HEK293T (cell line): ENCODE measurements around the gene FGF21.

Experiments used
- ARNT ChIP-seq: fragments of 450-650 bp; IDR thresholded peaks from 2 replicates; pipeline ENCODE4 v1.6.1; 2017; ENCODE audit warnings: mild to moderate bottlenecking
- FOXK2 ChIP-seq: fragments of 450-650 bp; IDR thresholded peaks from 2 replicates; pipeline ENCODE4 v1.6.1; 2016; ENCODE audit warnings: mild to moderate bottlenecking
- HDGF ChIP-seq: fragments of 450-650 bp; IDR thresholded peaks from 2 replicates; pipeline ENCODE4 v1.6.1; 2017; ENCODE audit warnings: antibody characterized with exemption, borderline replicate concordance

- TF ChIP-seq ARNT (0 out of 2 replicates have a peak, but pooled peaks have one; percentile 35), HDGF (no peak), FOXK2 (no peak)
Observed at GRCh38 chr19:48738557-48739403, 16.5 kb upstream of the FGF21 start.
